Measurements from ENCODE around the gene MEA1.

- TF ChIP-seq CTCF (conservative IDR thresholded peaks at IDR 0.05) (no peak), EZH2 (IDR thresholded peaks at IDR 0.05; ENCODE audit: low read depth) (no peak)
Measured at GRCh38 chr6:43013097-43013842, 476 bp downstream of the MEA1 start.

Data from PC-9 (cell line).